ENCODE results near the gene ESR1. TPM values are rescaled to one million over a fixed set of nuclear protein-coding genes. Genes with fewer than 3 reads are reported as not detected.

The ESR1 gene
- total RNA-seq, 1 donor from 2014 or later, result 0.05 TPM

DNA sequence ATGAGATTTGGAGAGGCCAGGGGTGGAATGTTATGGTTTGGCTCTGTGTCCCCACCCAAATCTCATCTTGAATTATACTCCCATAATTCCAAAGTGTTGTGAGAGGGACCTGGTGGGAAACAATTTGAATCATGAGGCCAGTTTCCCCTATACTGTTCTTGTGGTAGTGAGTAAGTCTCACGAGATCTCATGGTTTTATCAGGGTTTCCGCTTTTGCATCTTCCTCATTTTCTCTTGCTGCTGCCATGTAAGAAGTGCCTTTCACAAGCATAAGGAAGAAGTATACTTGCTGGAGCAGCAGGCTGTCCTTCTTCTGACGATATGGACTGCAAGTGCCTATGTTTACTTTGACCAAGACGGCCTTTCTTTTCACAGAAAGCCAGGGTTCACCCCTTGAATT lies 270.5 kb downstream of the ESR1 start:
- Mint-ChIP-seq H3K36me3 (ENCODE audit: low read depth, unreplicated experiment) (peaks cover 3% of the 10 kb centered on the region), H3K9me3 (ENCODE audit: unreplicated experiment) (peaks cover 27% of the 10 kb centered on the region), H3K4me1 (ENCODE audit: low read depth, unreplicated experiment) (no peaks in the 10 kb centered on the region), H3K4me3 (ENCODE audit: unreplicated experiment) (no peak overlapping the region), H3K27me3 (ENCODE audit: low read depth, unreplicated experiment) (peaks cover 6% of the 10 kb centered on the region), H3K27ac (ENCODE audit: unreplicated experiment) (no peak overlapping the region)
- no peak for DNase-seq (ENCODE audit: low read depth)
- Histone ChIP-seq H4K20me1 (ENCODE audit: insufficient read depth, low read length) (no peaks in the 10 kb centered on the region), H3K36me3 (ENCODE audit: insufficient read depth, low read length) (no peaks in the 10 kb centered on the region), H3K4me1 (ENCODE audit: insufficient read depth, low read length) (no peaks in the 10 kb centered on the region), H3K79me2 (ENCODE audit: insufficient read depth, low read length) (no peaks in the 10 kb centered on the region), H3K4me2 (ENCODE audit: low read length) (no peak overlapping the region), H3K9me3 (ENCODE audit: insufficient read depth, low read depth, low read length) (no peaks in the 10 kb centered on the region), H3K27me3 (ENCODE audit: insufficient read depth, low read length) (no peaks in the 10 kb centered on the region), H3K27ac (ENCODE audit: low read depth, low read length) (no peak overlapping the region), H3K4me3 (ENCODE audit: insufficient read depth, low read depth, low read length) (no peak overlapping the region), H2AFZ (ENCODE audit: low read depth, low read length) (no peak overlapping the region), H3K9ac (ENCODE audit: low read length) (no peak overlapping the region)
- FAIRE-seq, result no peak
- TF ChIP-seq EZH2 (IDR thresholded peaks at IDR 0.05; ENCODE audit: insufficient read depth, low read length), result no peak
- TF ChIP-seq, protein P1, sequence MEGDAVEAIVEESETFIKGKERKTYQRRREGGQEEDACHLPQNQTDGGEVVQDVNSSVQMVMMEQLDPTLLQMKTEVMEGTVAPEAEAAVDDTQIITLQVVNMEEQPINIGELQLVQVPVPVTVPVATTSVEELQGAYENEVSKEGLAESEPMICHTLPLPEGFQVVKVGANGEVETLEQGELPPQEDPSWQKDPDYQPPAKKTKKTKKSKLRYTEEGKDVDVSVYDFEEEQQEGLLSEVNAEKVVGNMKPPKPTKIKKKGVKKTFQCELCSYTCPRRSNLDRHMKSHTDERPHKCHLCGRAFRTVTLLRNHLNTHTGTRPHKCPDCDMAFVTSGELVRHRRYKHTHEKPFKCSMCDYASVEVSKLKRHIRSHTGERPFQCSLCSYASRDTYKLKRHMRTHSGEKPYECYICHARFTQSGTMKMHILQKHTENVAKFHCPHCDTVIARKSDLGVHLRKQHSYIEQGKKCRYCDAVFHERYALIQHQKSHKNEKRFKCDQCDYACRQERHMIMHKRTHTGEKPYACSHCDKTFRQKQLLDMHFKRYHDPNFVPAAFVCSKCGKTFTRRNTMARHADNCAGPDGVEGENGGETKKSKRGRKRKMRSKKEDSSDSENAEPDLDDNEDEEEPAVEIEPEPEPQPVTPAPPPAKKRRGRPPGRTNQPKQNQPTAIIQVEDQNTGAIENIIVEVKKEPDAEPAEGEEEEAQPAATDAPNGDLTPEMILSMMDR (IDR thresholded peaks at IDR 0.05; ENCODE audit: insufficient read depth, low read depth, low read length), result no peak

DNA sequence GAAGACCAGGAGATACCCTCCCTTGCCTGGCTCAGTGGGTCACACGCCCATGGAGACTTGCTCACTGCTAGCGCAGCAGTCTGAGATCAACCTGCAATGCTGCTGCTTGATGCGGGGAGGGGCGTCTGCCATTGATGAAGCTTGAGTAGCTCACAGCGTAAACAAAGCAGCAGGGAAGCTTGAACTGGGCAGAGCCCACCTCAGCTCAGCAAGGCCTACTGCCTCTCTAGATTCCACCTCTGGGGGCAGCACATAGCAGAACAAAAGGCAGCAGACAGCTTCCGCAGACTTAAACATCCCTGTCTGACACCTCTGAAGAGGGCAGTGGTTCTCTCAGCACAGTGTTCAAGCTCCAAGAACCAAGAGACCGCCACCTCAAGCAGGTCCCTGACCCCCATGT lies 271.3 kb downstream of the ESR1 start:
- no peak for DNase-seq (ENCODE audit: low read depth)
- Histone ChIP-seq H3K9me3 (ENCODE audit: insufficient read depth, low read depth, low read length) (no peaks in the 10 kb centered on the region), H2AFZ (ENCODE audit: low read depth, low read length) (no peak overlapping the region), H3K27ac (ENCODE audit: low read depth, low read length) (no peak overlapping the region), H3K27me3 (ENCODE audit: insufficient read depth, low read length) (no peaks in the 10 kb centered on the region), H3K4me1 (ENCODE audit: insufficient read depth, low read length) (no peaks in the 10 kb centered on the region), H3K4me3 (ENCODE audit: insufficient read depth, low read depth, low read length) (no peak overlapping the region), H3K4me2 (ENCODE audit: low read length) (no peak overlapping the region), H3K36me3 (ENCODE audit: insufficient read depth, low read length) (no peaks in the 10 kb centered on the region), H4K20me1 (ENCODE audit: insufficient read depth, low read length) (no peaks in the 10 kb centered on the region), H3K79me2 (ENCODE audit: insufficient read depth, low read length) (no peaks in the 10 kb centered on the region), H3K9ac (ENCODE audit: low read length) (no peak overlapping the region)
- Mint-ChIP-seq H3K4me1 (ENCODE audit: low read depth, unreplicated experiment) (no peaks in the 10 kb centered on the region), H3K9me3 (ENCODE audit: unreplicated experiment) (peaks cover 27% of the 10 kb centered on the region), H3K4me3 (ENCODE audit: unreplicated experiment) (no peak overlapping the region), H3K27ac (ENCODE audit: unreplicated experiment) (no peak overlapping the region), H3K27me3 (ENCODE audit: low read depth, unreplicated experiment) (peaks cover 6% of the 10 kb centered on the region), H3K36me3 (ENCODE audit: low read depth, unreplicated experiment) (peaks cover 3% of the 10 kb centered on the region)
- TF ChIP-seq, protein P1 (IDR thresholded peaks at IDR 0.05; ENCODE audit: insufficient read depth, low read depth, low read length), result no peak
- TF ChIP-seq EZH2 (IDR thresholded peaks at IDR 0.05; ENCODE audit: insufficient read depth, low read length), result no peak
- FAIRE-seq, result no peak

DNA sequence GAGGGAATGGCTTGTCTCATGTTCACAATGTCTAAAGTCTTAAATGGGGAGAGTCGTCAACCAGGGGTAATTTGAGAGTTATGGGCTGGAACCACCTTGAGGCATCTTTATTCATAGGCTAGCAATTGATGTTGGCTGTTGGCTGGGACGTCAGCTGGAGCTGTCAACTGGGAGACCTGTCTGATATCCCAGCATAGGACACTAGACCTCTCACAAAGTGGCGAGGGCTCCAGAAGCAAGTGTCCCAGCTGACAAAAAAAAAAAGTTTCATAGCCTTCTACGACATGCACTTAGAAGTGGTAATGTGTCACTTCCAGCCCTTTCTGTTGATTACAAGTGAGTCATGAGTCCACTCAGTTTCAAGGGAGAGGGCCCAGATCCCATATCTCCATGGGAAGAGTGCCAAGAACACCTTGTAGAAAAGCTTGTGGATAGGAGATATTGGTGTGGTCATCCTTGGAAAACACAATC lies 278.0 kb downstream of the ESR1 start:
- H3K27me3 ChIP-seq (ENCODE audit: insufficient read depth, low read length), result no peaks in the 10 kb centered on the region
- H3K4me3 ChIP-seq (ENCODE audit: insufficient read depth, low read depth, low read length), result no peak overlapping the region
- H3K36me3 ChIP-seq (ENCODE audit: insufficient read depth, low read length), result no peaks in the 10 kb centered on the region
- H3K79me2 ChIP-seq (ENCODE audit: insufficient read depth, low read length), result no peaks in the 10 kb centered on the region
- no peaks in the 10 kb centered on the region for H3K36me3 Mint-ChIP-seq (ENCODE audit: low read depth, unreplicated experiment)
- FAIRE-seq (no peak), DNase-seq (ENCODE audit: low read depth) (no peak)
- H3K27ac ChIP-seq (ENCODE audit: low read depth, low read length), result no peak overlapping the region
- H3K4me3 Mint-ChIP-seq (ENCODE audit: unreplicated experiment), result no peak overlapping the region
- H3K27ac Mint-ChIP-seq (ENCODE audit: unreplicated experiment), result no peak overlapping the region
- H3K4me2 ChIP-seq (ENCODE audit: low read length), result no peak overlapping the region
- H4K20me1 ChIP-seq (ENCODE audit: insufficient read depth, low read length), result no peaks in the 10 kb centered on the region
- no peaks in the 10 kb centered on the region for H3K9me3 ChIP-seq (ENCODE audit: insufficient read depth, low read depth, low read length)
- peaks cover 28% of the 10 kb centered on the region for H3K4me1 ChIP-seq (ENCODE audit: insufficient read depth, low read length)
- no peak overlapping the region for H2AFZ ChIP-seq (ENCODE audit: low read depth, low read length)
- no peak overlapping the region for H3K9ac ChIP-seq (ENCODE audit: low read length)
- H3K9me3 Mint-ChIP-seq (ENCODE audit: unreplicated experiment), result peaks cover 5% of the 10 kb centered on the region
- peaks cover 25% of the 10 kb centered on the region for H3K4me1 Mint-ChIP-seq (ENCODE audit: low read depth, unreplicated experiment)
- H3K27me3 Mint-ChIP-seq (ENCODE audit: low read depth, unreplicated experiment), result peaks cover 6% of the 10 kb centered on the region
- no peak for TF ChIP-seq EZH2 (IDR thresholded peaks at IDR 0.05; ENCODE audit: insufficient read depth, low read length)
- TF ChIP-seq, protein P1 (IDR thresholded peaks at IDR 0.05; ENCODE audit: insufficient read depth, low read depth, low read length), result no peak
